HCT116 (cell line): ENCODE results near the gene BTBD6. TPM values are rescaled to one million over a fixed set of nuclear protein-coding genes. Genes with fewer than 3 reads are reported as not detected.

Source experiments
- ATAC-seq: fragments of 200-7000 bp; cut with Tn5 transposase; 2 replicates; pipeline ENCODE4 v1.9.1; 2020; ENCODE audit warnings: mild to moderate bottlenecking, moderate library complexity
- BruUV-seq: library from RNA; stranded (reverse); fragments of 400-500 nt; replicated peaks from 2 replicates; lab custom pipeline; 2021; lab: Mats Ljungman, UMichigan
- CTCF ChIA-PET: fragments of 300-600 bp; sonication (Branson Sonifier 250); formaldehyde crosslinking; loops from one replicate; lab custom pipeline; 2021; ENCODE audit warnings: antibody characterized with exemption; lab: Charles Lee
- POLR2A ChIA-PET: fragments of 300-600, 350-600 bp; sonication (Branson Sonifier 250); formaldehyde crosslinking; loops from one replicate; lab custom pipeline; 2021; ENCODE audit warnings: antibody characterized with exemption; lab: Charles Lee
- RAD21 ChIA-PET, 2 experiments: fragments of 300-600 bp; sonication (Branson Sonifier 250); formaldehyde crosslinking; loops; one replicate each; lab custom pipeline; 2023; ENCODE audit warnings: low total read pairs in 2 of 2; ENCODE audit not compliant: uncharacterized antibody in 2 of 2, unreplicated experiment in 2 of 2, low non-redundant PET in 1 of 2; lab: Charles Lee
- DNase-seq: peaks from one replicate; pipeline ENCODE4 v3.0.0-alpha.2; 2010; ENCODE audit warnings: low read depth, low spot score
- H2AFZ ChIP-seq: fragments of 200-600 bp; shearing (Covaris generic), sonication (generic); 2 replicates; pipeline ENCODE4 v1.6.1; 2017; ENCODE audit warnings: low read depth, mixed run types, mixed read lengths, antibody characterized with exemption, low read length; ENCODE audit not compliant: poor library complexity, severe bottlenecking
- H3K27ac ChIP-seq: 2 replicates; pipeline ENCODE4 v1.5.1; 2012; ENCODE audit warnings: low read depth, low read length
- H3K27me3 ChIP-seq: fragments of 200-600 bp; sonication (generic); 2 replicates; pipeline ENCODE4 v1.6.1; 2016; ENCODE audit warnings: mixed run types, low read length, mixed read lengths; ENCODE audit not compliant: insufficient read depth
- H3K36me3 ChIP-seq, 2 experiments: fragments of 200-500 bp in 1 of 2; fragments of 200-600 bp in 1 of 2; sonication (Bioruptor generic) in 1 of 2; sonication (generic) in 1 of 2; 2 replicates each; pipeline versions ENCODE4 v1.5.1 to v1.6.1; 2014 to 2016; ENCODE audit warnings: low read length in 2 of 2, inconsistent platforms in 1 of 2, mixed read lengths in 1 of 2, mixed run types in 1 of 2; ENCODE audit not compliant: insufficient read depth in 2 of 2, control insufficient read depth in 1 of 2
- H3K4me1 ChIP-seq, 2 experiments: fragments of 200-600 bp in 1 of 2; sonication (generic) in 1 of 2; 2 replicates each; pipeline versions ENCODE4 v1.5.1 to v1.6.1; 2012 to 2017; ENCODE audit warnings: low read length in 2 of 2, inconsistent platforms in 1 of 2, mild to moderate bottlenecking in 1 of 2, mixed read lengths in 1 of 2, mixed run types in 1 of 2, moderate library complexity in 1 of 2; ENCODE audit not compliant: insufficient read depth in 2 of 2, control insufficient read depth in 1 of 2
- H3K4me2 ChIP-seq: fragments of 200-600 bp; sonication (generic); 2 replicates; pipeline ENCODE4 v1.6.1; 2017; ENCODE audit warnings: mixed run types, low read length, mixed read lengths
- H3K4me3 ChIP-seq, 2 experiments: fragments of 200-600 bp in 1 of 2; sonication (generic) in 1 of 2; replicated peaks in 1 of 2; 2 replicates each; pipeline ENCODE4 v1.5.1; 2011 to 2016; ENCODE audit warnings: low read length in 2 of 2, control low read depth in 1 of 2, low read depth in 1 of 2, mild to moderate bottlenecking in 1 of 2, mixed read lengths in 1 of 2, mixed run types in 1 of 2
- H3K79me2 ChIP-seq: fragments of 200-600 bp; sonication (generic); 2 replicates; pipeline ENCODE4 v1.6.1; 2017; ENCODE audit warnings: mild to moderate bottlenecking, mixed run types, low read length, moderate library complexity, mixed read lengths; ENCODE audit not compliant: insufficient read depth
- H3K9ac ChIP-seq: fragments of 200-600 bp; sonication (generic); 2 replicates; pipeline ENCODE4 v1.6.1; 2016; ENCODE audit warnings: low read length, mixed read lengths
- H3K9me2 ChIP-seq: fragments of 200-600 bp; sonication (generic), shearing (Covaris generic); 2 replicates; pipeline ENCODE4 v1.6.1; 2017; ENCODE audit warnings: mixed run types, mild to moderate bottlenecking, moderate library complexity; ENCODE audit not compliant: insufficient read depth
- H3K9me3 ChIP-seq, 2 experiments: fragments of 200-500 bp in 1 of 2; fragments of 200-600 bp in 1 of 2; sonication (Bioruptor generic) in 1 of 2; sonication (generic) in 1 of 2; 2 replicates each; pipeline ENCODE4 v1.6.1; 2014 to 2017; ENCODE audit warnings: low read length in 2 of 2, mixed read lengths in 2 of 2, inconsistent platforms in 1 of 2, low read depth in 1 of 2, mild to moderate bottlenecking in 1 of 2, mixed run types in 1 of 2, moderate library complexity in 1 of 2; ENCODE audit not compliant: control insufficient read depth in 1 of 2, insufficient read depth in 1 of 2
- H4K20me1 ChIP-seq: fragments of 200-600 bp; sonication (generic), shearing (Covaris generic); 2 replicates; pipeline ENCODE4 v1.6.1; 2017; ENCODE audit warnings: mixed run types, mild to moderate bottlenecking, moderate library complexity; ENCODE audit not compliant: insufficient read depth
- ELF1 ChIP-seq: IDR thresholded peaks from 2 replicates; pipeline ENCODE4 v1.6.1; 2012; ENCODE audit warnings: low read depth, borderline replicate concordance
- FOSL1 ChIP-seq: IDR thresholded peaks from 2 replicates; pipeline ENCODE4 v1.6.1; 2012; ENCODE audit warnings: low read depth
- JUND ChIP-seq: IDR thresholded peaks from 2 replicates; pipeline ENCODE4 v1.6.1; 2012
- SRF ChIP-seq: IDR thresholded peaks from 2 replicates; pipeline ENCODE4 v1.6.1; 2012; ENCODE audit warnings: low read depth
- YY1 ChIP-seq: IDR thresholded peaks from 2 replicates; pipeline ENCODE4 v1.6.1; 2011; ENCODE audit warnings: low read length, low read depth, moderate library complexity, mild to moderate bottlenecking; ENCODE audit not compliant: insufficient replicate concordance; ENCODE audit errors: extremely low read depth
- ZNF274 ChIP-seq: fragments of 200-500 bp; sonication (Bioruptor generic); IDR thresholded peaks from 2 replicates; pipeline ENCODE4 v1.6.1; 2014; ENCODE audit warnings: mild to moderate bottlenecking, low read depth, low read length, inconsistent platforms
- intact Hi-C: fragments of 100-400 bp; cut with micrococcal nuclease; formaldehyde crosslinking; loops from 2 replicates; pipeline ENCODE4 v1.10.0; 2022
- total RNA-seq: library from RNA; stranded (reverse); gene quantifications from one replicate; pipeline ENCODE4 v1.2.1, GENCODE V29; 2021; ENCODE audit not compliant: unreplicated experiment

The BTBD6 gene
- total RNA-seq, 1 experiment from 2014 or later = 35.9 TPM

DNA sequence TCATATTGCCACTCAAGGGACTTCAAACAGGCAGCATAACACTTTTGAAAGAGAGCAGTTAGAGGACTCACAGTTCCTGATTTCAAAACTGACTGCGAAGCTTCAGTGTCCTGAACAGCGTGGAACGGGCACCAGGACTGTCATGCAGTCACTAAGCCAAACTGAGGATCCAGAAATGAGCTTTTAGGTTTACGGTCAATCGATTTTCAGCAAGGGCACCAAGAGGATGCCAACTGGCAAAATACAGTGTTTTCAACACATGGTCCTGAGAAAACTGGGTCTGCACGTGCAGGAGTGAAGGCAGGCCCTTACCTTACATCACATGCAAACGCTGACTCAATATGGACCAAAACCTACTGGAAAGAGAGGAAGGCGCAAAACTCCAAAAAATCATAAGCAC, 36.8 kb downstream of the BTBD6 start:
- no peaks in the 10 kb centered on the region for H3K27me3 ChIP-seq
- RAD21 ChIA-PET = no interaction called here
- H4K20me1 ChIP-seq = no peaks in the 10 kb centered on the region
- H2AFZ ChIP-seq = no peak overlapping the region
- H3K4me3 ChIP-seq = no peak overlapping the region
- peaks cover 0 to 3% of the 10 kb centered on the region in 2 experiments; a peak in 1 of 4 replicates for H3K36me3 ChIP-seq
- CTCF ChIA-PET = no interaction called here
- H3K4me2 ChIP-seq = no peak overlapping the region
- H3K9me2 ChIP-seq = no peaks in the 10 kb centered on the region
- H3K9me3 ChIP-seq = no peaks in the 10 kb centered on the region
- no peaks in the 10 kb centered on the region for H3K4me1 ChIP-seq
- no peak overlapping the region for H3K9ac ChIP-seq
- intact Hi-C loops = no loop called here
- H3K79me2 ChIP-seq = peaks cover 51% of the 10 kb centered on the region
- no peak for DNase-seq
- TF ChIP-seq YY1 (no peak), ELF1 (no peak)
- BruUV-seq = TSS peak; percentile 54
- POLR2A ChIA-PET = no interaction called here
- ATAC-seq = no peak
- no peak overlapping the region for H3K27ac ChIP-seq

DNA sequence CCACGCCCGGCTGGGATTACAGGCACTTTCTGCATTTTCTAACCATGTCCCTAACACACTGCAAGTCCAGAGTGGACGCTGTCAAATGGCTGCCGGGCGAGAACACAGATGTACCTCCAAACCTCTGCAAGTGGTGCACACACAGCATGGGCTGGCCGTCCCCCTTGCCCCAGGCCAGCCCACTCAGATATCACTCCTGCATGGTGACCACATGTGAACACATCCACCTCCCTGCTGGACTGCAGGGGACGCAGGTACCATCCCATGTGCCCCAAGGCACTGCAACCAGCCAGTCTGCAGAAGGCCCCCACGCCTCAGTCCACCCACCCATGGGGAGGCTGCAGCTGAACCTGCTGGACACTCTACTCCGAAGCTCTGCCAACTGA, 38.4 kb downstream of the BTBD6 start:
- peaks cover 57% of the 10 kb centered on the region for H3K79me2 ChIP-seq
- no peak overlapping the region for H2AFZ ChIP-seq
- no TSS peak for BruUV-seq
- no peak overlapping the region for H3K4me2 ChIP-seq
- ChIA-PET CTCF (no interaction called here), RAD21 (no interaction called here), POLR2A (no interaction called here)
- ATAC-seq = no peak
- H3K4me3 ChIP-seq = no peak overlapping the region
- H3K27ac ChIP-seq = no peak overlapping the region
- intact Hi-C loops = no loop called here
- H4K20me1 ChIP-seq = no peaks in the 10 kb centered on the region
- H3K27me3 ChIP-seq = no peaks in the 10 kb centered on the region
- H3K36me3 ChIP-seq = peaks cover 0 to 3% of the 10 kb centered on the region in 2 experiments; a peak in 1 of 4 replicates
- H3K9ac ChIP-seq = no peak overlapping the region
- H3K9me2 ChIP-seq = no peaks in the 10 kb centered on the region
- TF ChIP-seq ELF1 (no peak), JUND (no peak), FOSL1 (no peak), SRF (no peak), ZNF274 (no peak)
- H3K9me3 ChIP-seq = no peaks in the 10 kb centered on the region
- no peaks in the 10 kb centered on the region for H3K4me1 ChIP-seq
- DNase-seq = no peak
